ELF-1 (cell line): ENCODE results near the gene ASCL4.
"Not testable (repeated sequence)": the region's sequence is repeated elsewhere in the genome, so short reads cannot be mapped to it uniquely, and the experiment has no call there.

Experiments used
- DNase-seq: peaks from one replicate; pipeline ENCODE4 v3.0.0-alpha.2; 2016; ENCODE audit warnings: low read depth, low spot score

ASCL4 gene

DNA sequence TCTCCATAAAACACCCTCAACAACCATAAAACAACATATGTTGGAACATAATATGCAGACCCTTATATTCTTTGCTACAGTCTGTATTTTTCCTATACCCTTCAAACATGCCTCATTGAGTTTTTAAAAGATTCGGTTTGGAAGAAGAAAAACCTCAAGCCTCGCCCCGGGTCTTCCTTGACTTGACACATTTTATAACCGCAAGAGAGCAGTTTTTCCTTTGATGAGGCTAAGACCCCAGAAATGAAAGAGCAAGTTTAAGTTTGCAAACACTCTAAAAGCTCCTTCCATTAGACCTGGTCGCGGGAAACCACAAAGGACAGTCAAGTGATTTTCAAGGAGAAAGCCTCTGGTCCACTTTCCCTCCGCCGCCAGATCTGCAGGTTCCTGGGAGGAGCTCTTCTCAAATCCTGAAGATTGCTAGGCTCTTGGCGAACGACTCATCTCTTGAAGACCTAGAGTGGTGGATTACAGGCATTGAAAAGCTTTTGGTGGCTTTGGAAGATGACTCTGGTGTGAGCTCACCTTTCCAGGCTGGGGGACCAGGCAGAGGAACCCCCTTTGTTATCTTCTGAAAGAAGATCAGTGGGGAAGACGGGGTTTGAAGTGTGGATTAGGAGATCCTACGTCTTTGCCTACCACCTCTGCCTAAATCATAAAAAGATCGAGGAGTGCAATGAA lies at the start of gene ASCL4:
TSS of gene ASCL4 (plus strand) at position 356 of the 681 bp plus-strand sequence. CDS start 515 bp downstream, outside the sequence.
- DNase-seq = peak; percentile 12

DNA sequence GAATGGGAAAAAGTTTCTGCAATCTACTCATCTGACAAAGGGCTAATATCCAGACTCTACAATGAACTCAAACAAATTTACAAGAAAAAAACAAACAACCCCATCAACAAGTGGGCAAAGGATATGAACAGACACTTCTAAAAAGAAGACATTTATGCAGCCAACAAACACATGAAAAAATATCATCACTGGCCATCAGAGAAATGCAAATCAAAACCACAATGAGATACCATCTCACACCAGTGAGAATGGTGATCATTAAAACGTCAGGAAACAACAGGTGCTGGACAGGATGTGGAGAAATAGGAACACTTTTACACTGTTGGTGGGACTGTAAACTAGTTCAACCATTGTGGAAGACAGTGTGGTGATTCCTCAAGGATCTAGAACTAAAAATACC lies 47.2 kb upstream of the ASCL4 start:
- not testable (repeated sequence) for DNase-seq

GRCh38 chr12:107727742-107728141 lies 46.8 kb upstream of the ASCL4 start:
- not testable (repeated sequence) for DNase-seq

- DNase-seq = no peak
Measured at GRCh38 chr12:107730618-107731341, 43.7 kb upstream of the ASCL4 start.

GRCh38 chr12:107731366-107731765 lies 43.1 kb upstream of the ASCL4 start:
- no peak for DNase-seq

GRCh38 chr12:107732365-107732764 lies 42.1 kb upstream of the ASCL4 start:
- peak; percentile 5 for DNase-seq

DNA sequence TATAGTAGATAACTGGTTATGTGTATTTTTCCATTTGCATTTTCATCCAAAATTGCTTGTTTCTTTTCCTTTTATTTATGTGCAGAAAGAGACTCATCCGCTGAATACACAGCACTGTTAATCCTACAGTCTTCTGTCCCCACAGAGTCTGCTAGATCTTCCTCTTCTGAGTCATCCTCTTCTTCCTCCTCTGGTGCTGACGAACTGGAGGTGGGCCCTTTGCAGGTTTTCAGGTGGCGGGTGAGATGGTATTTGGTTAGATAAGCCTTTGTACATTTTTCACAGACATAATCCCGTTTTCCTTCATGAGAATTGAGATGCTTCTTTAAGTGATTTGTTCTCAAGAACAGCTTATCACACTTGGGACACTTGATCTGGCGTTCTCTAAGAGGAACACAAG lies 40.4 kb upstream of the ASCL4 start:
- DNase-seq = no peak

- no peak for DNase-seq
Measured at GRCh38 chr12:107735763-107736162, 38.7 kb upstream of the ASCL4 start.

DNA sequence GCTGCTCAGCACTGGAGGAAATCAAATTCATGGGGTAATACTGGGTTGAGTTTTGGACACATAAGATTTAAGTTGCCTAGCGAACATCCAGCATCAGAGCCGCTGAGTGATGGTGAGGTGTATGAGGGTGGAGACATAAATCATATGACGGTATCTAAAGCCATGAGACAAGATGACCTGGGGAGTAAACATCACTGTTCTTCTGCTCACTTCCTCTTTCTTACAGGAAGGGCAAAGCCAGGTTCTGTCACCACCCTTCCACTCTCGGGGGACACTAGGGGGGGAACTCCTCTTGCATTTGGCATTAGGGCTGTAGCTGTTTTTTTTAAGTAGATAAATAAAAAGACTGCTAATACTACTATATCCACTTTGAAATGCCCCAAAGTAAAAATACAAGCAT lies 37.6 kb upstream of the ASCL4 start:
- DNase-seq = no peak

DNA sequence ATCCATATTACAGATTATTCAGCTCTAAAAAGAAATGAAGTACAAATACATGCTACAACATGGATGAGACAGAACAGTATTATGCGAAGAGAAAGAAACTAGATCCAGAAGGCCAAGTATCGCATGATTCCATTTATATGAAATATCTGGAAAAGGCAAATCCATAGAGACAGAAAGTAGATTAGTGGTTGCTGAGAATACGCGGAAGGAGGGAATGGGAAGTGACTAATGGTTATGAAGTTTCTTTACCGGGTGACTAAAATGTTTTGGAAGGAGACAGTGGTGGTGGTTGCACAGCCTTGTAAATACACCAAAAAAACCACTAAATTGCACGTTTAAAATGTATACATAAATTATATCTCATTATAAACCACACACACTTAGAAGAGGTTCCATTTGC lies 26.0 kb upstream of the ASCL4 start:
- no peak for DNase-seq

DNA sequence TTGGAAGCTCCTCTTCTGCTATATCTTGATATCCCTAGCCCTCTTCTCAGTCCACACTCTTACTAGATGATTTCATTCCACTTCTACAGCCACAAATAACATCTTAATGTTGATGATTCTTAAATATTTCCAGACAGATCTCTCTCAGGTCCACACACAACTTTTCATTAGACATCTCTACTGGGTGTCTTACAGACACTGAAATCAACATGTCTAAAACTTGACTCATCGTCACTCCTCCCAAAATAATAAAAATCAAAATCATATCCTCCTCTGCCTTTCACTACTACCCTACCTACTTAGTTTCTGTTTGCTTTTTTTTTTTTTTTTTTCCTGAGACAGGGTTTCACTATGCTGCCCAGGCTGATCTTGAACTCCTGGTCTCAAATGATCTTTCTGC lies 25.4 kb upstream of the ASCL4 start:
- DNase-seq = no peak

GRCh38 chr12:107759410-107759809 lies 15.1 kb upstream of the ASCL4 start:
- peak; percentile 67 for DNase-seq

- peak; percentile 74 for DNase-seq
Measured at GRCh38 chr12:107760207-107760808, 14.2 kb upstream of the ASCL4 start.

- peak; percentile 95 for DNase-seq
Measured at GRCh38 chr12:107760809-107761501, 13.5 kb upstream of the ASCL4 start, which contains the start of gene PRDM4. TSS of gene PRDM4 (minus strand) at chr12:107761137. CDS start at chr12:107760515, 622 bp downstream.

DNA sequence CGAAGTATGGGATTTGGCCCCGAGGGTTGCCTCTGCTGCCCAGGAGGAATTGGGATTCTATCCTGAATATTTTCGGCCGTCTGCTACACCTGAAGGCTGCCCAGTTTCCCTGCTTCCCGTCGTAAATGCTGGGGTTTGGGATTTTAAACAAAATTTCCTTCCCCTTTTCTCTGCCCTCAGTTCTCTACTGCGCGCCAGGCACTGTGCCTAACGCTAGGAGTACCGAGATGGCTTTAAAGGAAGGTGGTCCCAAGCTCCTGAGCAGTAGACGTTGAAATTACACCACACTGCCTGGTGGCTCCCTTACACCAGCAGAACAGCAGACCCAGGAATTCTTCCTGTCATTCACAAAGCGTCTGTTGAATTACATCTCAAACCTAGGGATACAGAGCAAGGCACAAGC lies 13.0 kb upstream of the ASCL4 start:
- DNase-seq = no peak

- no peak for DNase-seq
Measured at GRCh38 chr12:107762874-107763273, 11.6 kb upstream of the ASCL4 start.

GRCh38 chr12:107764626-107765025 lies 9.9 kb upstream of the ASCL4 start:
- no peak for DNase-seq

GRCh38 chr12:107765316-107765715 lies 9.2 kb upstream of the ASCL4 start:
- no peak for DNase-seq

GRCh38 chr12:107767466-107767865 lies 7.0 kb upstream of the ASCL4 start:
- peak; percentile 8 for DNase-seq

DNA sequence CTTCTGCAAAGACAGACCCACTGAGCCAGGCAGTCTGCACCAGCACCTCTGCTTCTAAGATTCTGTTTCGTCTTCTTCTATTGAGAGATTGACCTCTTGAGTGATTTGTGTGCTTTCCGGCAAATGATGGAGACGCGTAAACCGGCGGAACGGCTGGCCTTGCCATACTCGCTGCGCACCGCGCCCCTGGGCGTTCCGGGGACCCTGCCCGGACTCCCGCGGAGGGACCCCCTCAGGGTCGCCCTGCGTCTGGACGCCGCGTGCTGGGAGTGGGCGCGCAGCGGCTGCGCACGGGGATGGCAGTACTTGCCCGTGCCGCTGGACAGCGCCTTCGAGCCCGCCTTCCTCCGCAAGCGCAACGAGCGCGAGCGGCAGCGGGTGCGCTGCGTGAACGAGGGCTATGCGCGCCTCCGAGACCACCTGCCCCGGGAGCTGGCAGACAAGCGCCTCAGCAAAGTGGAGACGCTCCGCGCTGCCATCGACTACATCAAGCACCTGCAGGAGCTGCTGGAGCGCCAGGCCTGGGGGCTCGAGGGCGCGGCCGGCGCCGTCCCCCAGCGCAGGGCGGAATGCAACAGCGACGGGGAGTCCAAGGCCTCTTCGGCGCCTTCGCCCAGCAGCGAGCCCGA lies 703 bp downstream of the ASCL4 start:
- DNase-seq = peak; percentile 85

GRCh38 chr12:107776171-107776570 lies 1.7 kb downstream of the ASCL4 start:
- DNase-seq = no peak
